ENCODE results near the gene GNAS. TPM values are rescaled to one million over a fixed set of nuclear protein-coding genes. Genes with fewer than 3 reads are reported as not detected.

The GNAS gene
- total RNA-seq, 2 experiments from 2014 or later: 1,245 to 1,317 TPM

GRCh38 chr20:58863044-58863790 lies 10.7 kb downstream of the GNAS start:
- Mint-ChIP-seq H3K27me3 (peaks cover 39% of the 10 kb centered on the region), H3K4me1 (ENCODE audit: low read depth) (no peaks in the 10 kb centered on the region), H3K9me3 (no peaks in the 10 kb centered on the region), H3K36me3 (ENCODE audit: low read depth) (no peaks in the 10 kb centered on the region), H3K4me3 (no peak overlapping the region), H3K27ac (no peak overlapping the region)
- Histone ChIP-seq H3K27me3 (ENCODE audit: control insufficient read depth in 1 of 2, insufficient read depth in 2 of 2, low read length in 2 of 2) (peaks cover 0 to 12% of the 10 kb centered on the region in 2 experiments), H3K9me3 (ENCODE audit: control insufficient read depth in 1 of 2, insufficient read depth in 1 of 2, low read length in 2 of 2) (no peaks in the 10 kb centered on the region), H3K27ac (ENCODE audit: low read depth in 1 of 2, low read length in 2 of 2) (no peak overlapping the region), H3K4me1 (ENCODE audit: insufficient read depth, low read length) (no peaks in the 10 kb centered on the region), H3K36me3 (ENCODE audit: insufficient read depth, low read length) (no peaks in the 10 kb centered on the region), H3K4me3 (ENCODE audit: low read length) (no peak overlapping the region)
- intact Hi-C loops (cut with DNase I, micrococcal nuclease): no loop called here
- DNase-seq (no peak), ATAC-seq (ENCODE audit: poor library complexity) (no peak)
- TF ChIP-seq CTCF (IDR thresholded peaks at IDR 0.05): no peak
- POLR2A ChIA-PET: no interaction called here
- CTCF ChIA-PET: interaction anchor here (0.5 to 4.7 kb wide), 2 partner anchors 214 to 633 kb away, joined by 3 to 14 read pairs; no protein-coding TSS in a partner anchor

GRCh38 chr20:58864346-58864745 lies 11.8 kb downstream of the GNAS start:
- ChIA-PET POLR2A (interaction anchor here (0.6 to 0.7 kb wide), 2 partner anchors 258 to 295 kb away, joined by 3 read pairs; no protein-coding TSS in a partner anchor), CTCF (interaction anchor here (1.2 to 4.7 kb wide), 2 partner anchors 217 to 631 kb away, joined by 3 to 14 read pairs; no protein-coding TSS in a partner anchor)
- Mint-ChIP-seq H3K27me3 (peaks cover 32% of the 10 kb centered on the region), H3K4me1 (ENCODE audit: low read depth) (no peaks in the 10 kb centered on the region), H3K36me3 (ENCODE audit: low read depth) (no peaks in the 10 kb centered on the region), H3K27ac (no peak overlapping the region), H3K9me3 (no peaks in the 10 kb centered on the region), H3K4me3 (no peak overlapping the region)
- peak; percentile 34 for TF ChIP-seq CTCF (IDR thresholded peaks at IDR 0.05)
- no peak overlapping the region for H3K27ac ChIP-seq (ENCODE audit: low read depth in 1 of 2, low read length in 2 of 2)
- intact Hi-C loops (cut with DNase I, micrococcal nuclease): loop anchor here (1.0 to 2.0 kb wide), 3 partner anchors 539 to 632 kb away; no protein-coding TSS in a partner anchor
- H3K4me3 ChIP-seq (ENCODE audit: low read length): no peak overlapping the region
- no peaks in the 10 kb centered on the region for H3K36me3 ChIP-seq (ENCODE audit: insufficient read depth, low read length)
- ATAC-seq (ENCODE audit: poor library complexity) (peak; percentile 69), DNase-seq (peak in 3 of 14 experiments; percentile 25 to 55 (median 50))
- H3K9me3 ChIP-seq (ENCODE audit: control insufficient read depth in 1 of 2, insufficient read depth in 1 of 2, low read length in 2 of 2): no peaks in the 10 kb centered on the region
- peaks cover 0 to 10% of the 10 kb centered on the region in 2 experiments for H3K27me3 ChIP-seq (ENCODE audit: control insufficient read depth in 1 of 2, insufficient read depth in 2 of 2, low read length in 2 of 2)
- no peaks in the 10 kb centered on the region for H3K4me1 ChIP-seq (ENCODE audit: insufficient read depth, low read length)

- CTCF ChIA-PET: interaction anchor here (0.9 to 4.7 kb wide), 2 partner anchors 590 to 630 kb away, joined by 3 to 14 read pairs; no protein-coding TSS in a partner anchor
These were observed 13.3 kb downstream of the GNAS start for GRCh38 chr20:58865843-58866242.

More at GRCh38 chr20:58865843-58866242, 13.3 kb downstream of the GNAS start:
- peaks cover 3% of the 10 kb centered on the region for H3K4me1 ChIP-seq (ENCODE audit: insufficient read depth, low read length)
- Mint-ChIP-seq H3K4me3 (no peak overlapping the region), H3K4me1 (ENCODE audit: low read depth) (peaks cover 3% of the 10 kb centered on the region), H3K36me3 (ENCODE audit: low read depth) (no peaks in the 10 kb centered on the region), H3K9me3 (no peaks in the 10 kb centered on the region), H3K27ac (no peak overlapping the region), H3K27me3 (peaks cover 27% of the 10 kb centered on the region)
- no peak overlapping the region for H3K27ac ChIP-seq (ENCODE audit: low read depth in 1 of 2, low read length in 2 of 2)
- H3K9me3 ChIP-seq (ENCODE audit: control insufficient read depth in 1 of 2, insufficient read depth in 1 of 2, low read length in 2 of 2): no peaks in the 10 kb centered on the region
- POLR2A ChIA-PET: no interaction called here
- no peak for DNase-seq
- no peaks in the 10 kb centered on the region for H3K36me3 ChIP-seq (ENCODE audit: insufficient read depth, low read length)
- TF ChIP-seq CTCF (IDR thresholded peaks at IDR 0.05): no peak
- no peak overlapping the region for H3K4me3 ChIP-seq (ENCODE audit: low read length)
- intact Hi-C loops (cut with DNase I, micrococcal nuclease): loop anchor here in 1 of 2 experiments (2.0 kb wide), 1 partner anchor 631 kb away; no protein-coding TSS in a partner anchor
- H3K27me3 ChIP-seq (ENCODE audit: control insufficient read depth in 1 of 2, insufficient read depth in 2 of 2, low read length in 2 of 2): peaks cover 0 to 8% of the 10 kb centered on the region in 2 experiments
- no peak for ATAC-seq (ENCODE audit: poor library complexity)

All from CD4-positive, alpha-beta T cell (primary cell).